ENCODE measurements around the gene NTRK3.

Gene NTRK3

GRCh38 chr15:87827131-87827530 lies 429.4 kb downstream of the NTRK3 start:
- no peak for DNase-seq (ENCODE audit: low read depth in 2 of 2)

- DNase-seq (ENCODE audit: low read depth in 2 of 2), result no peak
These were observed 430.3 kb downstream of the NTRK3 start for GRCh38 chr15:87826119-87826747.

- no peak for DNase-seq (ENCODE audit: low read depth in 2 of 2)
These were observed 437.8 kb downstream of the NTRK3 start for GRCh38 chr15:87818756-87819155.

- DNase-seq (ENCODE audit: low read depth in 2 of 2), result no peak
These were observed 439.0 kb downstream of the NTRK3 start for GRCh38 chr15:87817553-87817952.

GRCh38 chr15:87816811-87817210 lies 439.7 kb downstream of the NTRK3 start:
- no peak for DNase-seq (ENCODE audit: low read depth in 2 of 2)

- DNase-seq (ENCODE audit: low read depth in 2 of 2), result no peak
These were observed 440.5 kb downstream of the NTRK3 start for GRCh38 chr15:87816016-87816415.

Measured in stimulated activated CD8-positive, alpha-beta memory T cell treated with anti-CD3 and anti-CD28 coated beads, Interleukin-7, amount 100 ng/mL, for 1 hour (primary cell).